K562 (cell line): ENCODE data around the gene AQP1. TPM values are rescaled to one million over a fixed set of nuclear protein-coding genes. Genes with fewer than 3 reads are reported as not detected.

Source experiments
- ATAC-seq: fragments of 200-7000 bp; cut with Tn5 transposase; 3 replicates; pipeline ENCODE4 v1.9.1; 2020; ENCODE audit warnings: moderate library complexity
- BruUV-seq: library from RNA; stranded (reverse); fragments of 400-500 nt; replicated peaks from 2 replicates; lab custom pipeline; 2021; lab: Mats Ljungman, UMichigan
- CTCF ChIA-PET: fragments of 300-600 bp; formaldehyde crosslinking; extraction: SDS; loops from one replicate; lab custom pipeline; 2021; ENCODE audit warnings: low intra/inter-chr PET ratio; lab: Yijun Ruan, JAX
- POLR2A ChIA-PET: fragments of 300-600, 350-650 bp; sonication (Branson Sonifier 250); formaldehyde crosslinking; extraction: SDS; loops from one replicate; lab custom pipeline; 2021; ENCODE audit warnings: antibody characterized with exemption, inconsistent platforms; lab: Yijun Ruan, JAX
- DNase-seq, 4 experiments: peaks; one replicate each; pipeline versions ENCODE4 v3.0.0 to v3.0.0-alpha.2; 2011 to 2018; ENCODE audit warnings: low spot score in 3 of 4, mixed read lengths in 3 of 4; ENCODE audit errors: extremely low read depth in 1 of 4
- FAIRE-seq: peaks from 2 replicates; lab custom pipeline; 2011; peaks lifted over from hg19 to GRCh38; lab: Jason Lieb, UNC
- H2AFZ ChIP-seq: 2 replicates; pipeline ENCODE4 v1.6.0; 2011; ENCODE audit warnings: low read depth, low read length, control low read depth, inconsistent platforms
- H3K27ac ChIP-seq: fragments of 200-600 bp; 3 replicates; pipeline ENCODE4 v1.8.0; 2011; ENCODE audit warnings: low read depth, mild to moderate bottlenecking, control low read depth, inconsistent platforms, low read length, moderate library complexity, mixed read lengths; ENCODE audit errors: extremely low read depth
- H3K27me3 ChIP-seq, 2 experiments: fragments of 300-600 bp in 1 of 2; 2 replicates in 1 of 2; 3 replicates in 1 of 2; pipeline versions ENCODE4 v1.6.0 to v1.8.0; 2011; ENCODE audit warnings: inconsistent platforms in 2 of 2, low read length in 2 of 2, mild to moderate bottlenecking in 1 of 2, mixed read lengths in 1 of 2, moderate library complexity in 1 of 2; ENCODE audit not compliant: control insufficient read depth in 2 of 2, insufficient read depth in 2 of 2
- H3K36me3 ChIP-seq: fragments of 300-600 bp; 3 replicates; pipeline ENCODE4 v1.8.0; 2011; ENCODE audit warnings: mild to moderate bottlenecking, low read length, inconsistent platforms; ENCODE audit not compliant: control insufficient read depth, insufficient read depth
- H3K4me1 ChIP-seq, 2 experiments: fragments of 200-600 bp in 1 of 2; replicated peaks in 1 of 2; 2 replicates in 1 of 2; 3 replicates in 1 of 2; pipeline versions ENCODE4 v1.5.1 to v1.8.0; 2011; ENCODE audit warnings: inconsistent platforms in 2 of 2, low read length in 2 of 2, mild to moderate bottlenecking in 1 of 2, mixed read lengths in 1 of 2, moderate library complexity in 1 of 2; ENCODE audit not compliant: control insufficient read depth in 2 of 2, insufficient read depth in 2 of 2
- H3K4me2 ChIP-seq: 2 replicates; pipeline ENCODE4 v1.6.1; 2011; ENCODE audit warnings: low read length, control low read depth, inconsistent platforms, mixed read lengths; ENCODE audit not compliant: insufficient read depth
- H3K4me3 ChIP-seq: fragments of 200-600 bp; sonication (generic), shearing (Covaris generic); 2 replicates; pipeline ENCODE4 v1.5.1; 2016; ENCODE audit warnings: control low read depth, inconsistent platforms
- H3K79me2 ChIP-seq: fragments of 200-600 bp; 3 replicates; pipeline ENCODE4 v1.8.0; 2011; ENCODE audit warnings: low read length, inconsistent platforms; ENCODE audit not compliant: control insufficient read depth, insufficient read depth
- H3K9ac ChIP-seq, 2 experiments: 2 replicates each; pipeline versions ENCODE4 v1.6.0 to v1.6.1; 2011; ENCODE audit warnings: low read depth in 2 of 2, low read length in 2 of 2, control low read depth in 1 of 2, inconsistent platforms in 1 of 2, mild to moderate bottlenecking in 1 of 2, mixed read lengths in 1 of 2; ENCODE audit not compliant: insufficient read depth in 1 of 2
- H3K9me1 ChIP-seq: one replicate; pipeline ENCODE4 v1.6.0; 2011; ENCODE audit warnings: inconsistent platforms, mild to moderate bottlenecking, low read length, moderate library complexity; ENCODE audit not compliant: control insufficient read depth, insufficient read depth
- H3K9me3 ChIP-seq: replicated peaks from 2 replicates; pipeline ENCODE4 v1.5.1; 2011; ENCODE audit warnings: low read depth, low read length, inconsistent platforms; ENCODE audit not compliant: control insufficient read depth, insufficient read depth
- H4K20me1 ChIP-seq: replicated peaks from 2 replicates; pipeline ENCODE4 v1.6.1; 2011; ENCODE audit warnings: low read length, inconsistent platforms, mixed read lengths; ENCODE audit not compliant: control insufficient read depth, insufficient read depth
- CBFA2T3 ChIP-seq: fragments of 450-650 bp; IDR thresholded peaks from 2 replicates; pipeline ENCODE4 v1.6.1; 2017
- CEBPG ChIP-seq, 3 experiments: fragments of 200-800 bp in 1 of 3; sonication (Bioruptor generic) in 1 of 3; sonication (generic) in 1 of 3; formaldehyde crosslinking in 1 of 3; IDR thresholded peaks in 2 of 3; conservative IDR thresholded peaks in 1 of 3; 2 replicates each; pipeline versions ENCODE4 v1.6.1 to v1.8.0; 2016 to 2022; ENCODE audit warnings: missing compliant biosample characterization in 2 of 3, missing genetic modification characterization in 2 of 3, mild to moderate bottlenecking in 1 of 3, missing genetic modification reagents in 1 of 3
- ERF ChIP-seq: fragments of 450-650 bp; formaldehyde crosslinking; IDR thresholded peaks from 2 replicates; pipeline ENCODE4 v1.4.0; 2020; ENCODE audit warnings: mild to moderate bottlenecking, mixed read lengths
- FOSL1 ChIP-seq: fragments of 200-800 bp; sonication (Bioruptor generic); conservative IDR thresholded peaks from 2 replicates; pipeline ENCODE4 v1.6.1; 2016; ENCODE audit warnings: missing genetic modification characterization, missing compliant biosample characterization
- FOXJ3 ChIP-seq: sonication (generic); formaldehyde crosslinking; IDR thresholded peaks from 2 replicates; pipeline ENCODE4 v1.4.0; 2020; ENCODE audit warnings: mild to moderate bottlenecking, missing genetic modification reagents
- HMGXB4 ChIP-seq: sonication (generic); formaldehyde crosslinking; IDR thresholded peaks from 2 replicates; pipeline ENCODE4 v1.8.1; 2023; ENCODE audit warnings: mild to moderate bottlenecking, missing genetic modification reagents
- NR2C1 ChIP-seq, 2 experiments: fragments of 450-650 bp; IDR thresholded peaks; 2 replicates each; pipeline ENCODE4 v1.6.1; 2017; ENCODE audit warnings: mild to moderate bottlenecking in 2 of 2, antibody characterized with exemption in 1 of 2, inconsistent platforms in 1 of 2, missing compliant biosample characterization in 1 of 2, missing genetic modification characterization in 1 of 2
- TCF3 ChIP-seq: sonication (generic); formaldehyde crosslinking; IDR thresholded peaks from 2 replicates; pipeline ENCODE4 v1.4.0; 2020; ENCODE audit warnings: mild to moderate bottlenecking, missing genetic modification reagents
- ZFX ChIP-seq: sonication (generic); formaldehyde crosslinking; IDR thresholded peaks from 2 replicates; pipeline ENCODE4 v1.8.0; 2022; ENCODE audit warnings: mild to moderate bottlenecking, missing genetic modification reagents, moderate library complexity
- ZNF592 ChIP-seq: fragments of 450-650 bp; IDR thresholded peaks from 2 replicates; pipeline ENCODE4 v1.6.1; 2017; ENCODE audit warnings: antibody characterized with exemption, mild to moderate bottlenecking
- WGBS: fragments of 100-300 bp; shearing (Covaris generic); methylation state at CpG from one replicate; pipeline ENCODE4 v1.1.6; 2016; ENCODE audit warnings: low coverage, mixed read lengths; ENCODE audit not compliant: insufficient coverage; ENCODE audit errors: missing lambda C conversion rate; 5-methylcytosine and 5-hydroxymethylcytosine counted together
- in situ Hi-C: fragments of 300-500 bp; cut with MboI; formaldehyde crosslinking; loops from 4 replicates; pipeline ENCODE4 v1.15.0; 2018; ENCODE audit warnings: inconsistent platforms, mixed read lengths
- intact Hi-C: fragments of 100-400 bp; cut with micrococcal nuclease; formaldehyde crosslinking; loops from 2 replicates; pipeline ENCODE4 v1.14.2; 2022
- polyA plus RNA-seq, 8 experiments: library from polyadenylated mRNA; depleted of rRNA in 4 of 8; stranded (reverse) in 5 of 8; unstranded in 3 of 8; fragments of >200 nt; fragmentation: Nextera tagmentation in 2 of 8; fragmentation: Illumina TruSeq in 1 of 8; extraction: Ambion mirVana in 2 of 8; extraction: Trizol in 1 of 8; gene quantifications; 2 replicates each; pipeline versions ENCODE4 v1.2.1 to v1.2.3, GENCODE V29; 2011 to 2014; ENCODE audit warnings: inconsistent platforms in 1 of 8, missing spikeins in 1 of 8
- total RNA-seq, 7 experiments: library from RNA; depleted of rRNA in 6 of 7; stranded (reverse); fragments of >200 nt in 6 of 7; fragmentation: Illumina TruSeq in 2 of 7; extraction: Trizol in 2 of 7; gene quantifications; 2 replicates each; pipeline versions ENCODE4 v1.2.1 to v1.2.3, GENCODE V29; 2011 to 2021; ENCODE audit warnings: low replicate concordance in 1 of 7

The AQP1 gene
- total and polyA plus RNA-seq, 9 of the 15 experiments (the other 6 are each of a cell fraction or from before 2014, with no cell fraction given), result 0.18 to 12.6 (median 4.1) TPM

GRCh38 chr7:30865821-30866220 is 45.8 kb upstream of the AQP1 start (continued):
- TF ChIP-seq ZNF592 (no peak), ERF (CRISPR knock-in tag) (no peak), FOXJ3 (CRISPR knock-in tag) (no peak)

GRCh38 chr7:30866939-30867338 is 44.7 kb upstream of the AQP1 start:
- POLR2A ChIA-PET, result interaction anchor here (0.6 to 2.1 kb wide), 2 partner anchors 11 to 16 kb away, joined by 3 to 11 read pairs; no protein-coding TSS in a partner anchor
- H3K4me2 ChIP-seq, result no peak overlapping the region
- ATAC-seq (no peak; the same call in 2 of the 3 replicates), DNase-seq (peak in 1 of 4 experiments; percentile 13), FAIRE-seq (peak; percentile 26)
- H3K4me3 ChIP-seq, result no peak overlapping the region
- H3K27me3 ChIP-seq, result no peaks in the 10 kb centered on the region
- no peak overlapping the region for H2AFZ ChIP-seq
- in situ Hi-C loops (no loop called here), intact Hi-C loops (no loop called here)
- H3K9ac ChIP-seq, result no peak overlapping the region
- peaks cover 2 to 8% of the 10 kb centered on the region in 2 experiments; a peak in 3 of 5 replicates for H3K4me1 ChIP-seq
- no peaks in the 10 kb centered on the region; the same call in 1 of the 2 replicates for H4K20me1 ChIP-seq
- no TSS peak for BruUV-seq
- CTCF ChIA-PET, result no interaction called here
- no peak overlapping the region for H3K27ac ChIP-seq
- no peaks in the 10 kb centered on the region for H3K9me3 ChIP-seq
- WGBS, result 34% methylated on average over 5 of the region's 7 CpGs
- TF ChIP-seq ZFX (CRISPR knock-in tag) (no peak), FOSL1 (tag) (peak; percentile 35; the same call in 1 of the 2 replicates), HMGXB4 (CRISPR knock-in tag) (no peak), CEBPG (CRISPR knock-in tag; IDR thresholded peaks at IDR 0.05) (peak; percentile 52; the same call in 1 of the 2 replicates), CEBPG (tag; conservative IDR thresholded peaks at IDR 0.05 in 1 of 2, IDR thresholded peaks at IDR 0.05 in 1 of 2) (peak in 1 of 2 experiments; percentile 53; a peak in 1 of 4 replicates), TCF3 (CRISPR knock-in tag) (peak; percentile 11; the same call in 1 of the 2 replicates), NR2C1 (IDR thresholded peaks at IDR 0.05) (no peak), NR2C1 (tag; IDR thresholded peaks at IDR 0.05) (0 out of 2 replicates have a peak, but pooled peaks have one; percentile 13), CBFA2T3 (peak; percentile 35; the same call in 1 of the 2 replicates)
- H3K79me2 ChIP-seq, result no peaks in the 10 kb centered on the region
- H3K36me3 ChIP-seq, result no peaks in the 10 kb centered on the region
- H3K9me1 ChIP-seq, result no peaks in the 10 kb centered on the region
